ENCODE measurements around the gene HAVCR1.

The HAVCR1 gene

DNA sequence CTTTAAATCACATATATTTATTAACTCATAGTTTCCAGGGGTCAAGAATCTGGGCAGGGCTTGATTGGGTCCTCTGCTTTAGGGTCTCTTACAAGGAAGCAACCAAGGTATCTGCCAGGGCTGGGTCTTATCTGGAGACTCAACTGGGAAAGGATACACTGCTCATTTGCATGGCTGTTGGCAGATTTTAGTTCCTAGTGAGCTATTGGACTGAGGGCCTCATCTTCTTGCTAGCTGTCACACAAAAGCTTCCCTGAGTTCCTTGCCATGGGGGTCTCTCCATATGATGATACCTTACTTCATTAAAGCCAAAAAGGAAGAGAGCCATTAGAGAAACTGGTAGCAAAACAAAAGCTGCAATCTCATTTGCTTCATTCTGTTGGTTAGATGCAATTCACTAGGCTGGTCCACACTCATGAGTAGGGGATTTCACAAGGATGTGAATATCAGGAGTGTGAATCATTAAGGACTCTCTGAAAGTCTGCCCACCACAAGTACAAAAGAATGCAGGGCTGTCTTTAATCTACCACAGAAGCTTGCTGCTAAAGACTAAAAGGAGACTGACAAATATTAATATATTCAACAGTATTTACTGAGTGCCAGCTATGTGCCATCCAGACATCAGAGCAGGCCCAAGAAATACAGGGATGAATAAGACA lies 53.9 kb downstream of the HAVCR1 start:
- Histone ChIP-seq H3K79me2 (ENCODE audit: insufficient read depth, low read length) (no peaks in the 10 kb centered on the region), H2AFZ (ENCODE audit: low read length) (no peak overlapping the region), H3K36me3 (ENCODE audit: insufficient read depth, low read length) (no peaks in the 10 kb centered on the region), H3K9me3 (ENCODE audit: insufficient read depth, low read depth, low read length) (no peaks in the 10 kb centered on the region), H3K4me1 (ENCODE audit: insufficient read depth, low read length, poor library complexity, severe bottlenecking) (no peaks in the 10 kb centered on the region), H3K4me3 (ENCODE audit: low read length, poor library complexity, severe bottlenecking) (no peak overlapping the region), H3K27me3 (ENCODE audit: insufficient read depth, low read length, poor library complexity, severe bottlenecking) (no peaks in the 10 kb centered on the region), H3K9ac (ENCODE audit: low read depth, low read length, poor library complexity, severe bottlenecking) (no peak overlapping the region), H3K4me2 (ENCODE audit: low read depth, low read length, poor library complexity, severe bottlenecking) (no peak overlapping the region), H3K9me2 (replicated peaks; ENCODE audit: low read depth, low read length) (no peaks in the 10 kb centered on the region), H3F3A (ENCODE audit: low read depth) (no peaks in the 10 kb centered on the region), H4K20me1 (ENCODE audit: insufficient read depth, low read length, poor library complexity, severe bottlenecking) (no peaks in the 10 kb centered on the region)
- TF ChIP-seq, protein P1, sequence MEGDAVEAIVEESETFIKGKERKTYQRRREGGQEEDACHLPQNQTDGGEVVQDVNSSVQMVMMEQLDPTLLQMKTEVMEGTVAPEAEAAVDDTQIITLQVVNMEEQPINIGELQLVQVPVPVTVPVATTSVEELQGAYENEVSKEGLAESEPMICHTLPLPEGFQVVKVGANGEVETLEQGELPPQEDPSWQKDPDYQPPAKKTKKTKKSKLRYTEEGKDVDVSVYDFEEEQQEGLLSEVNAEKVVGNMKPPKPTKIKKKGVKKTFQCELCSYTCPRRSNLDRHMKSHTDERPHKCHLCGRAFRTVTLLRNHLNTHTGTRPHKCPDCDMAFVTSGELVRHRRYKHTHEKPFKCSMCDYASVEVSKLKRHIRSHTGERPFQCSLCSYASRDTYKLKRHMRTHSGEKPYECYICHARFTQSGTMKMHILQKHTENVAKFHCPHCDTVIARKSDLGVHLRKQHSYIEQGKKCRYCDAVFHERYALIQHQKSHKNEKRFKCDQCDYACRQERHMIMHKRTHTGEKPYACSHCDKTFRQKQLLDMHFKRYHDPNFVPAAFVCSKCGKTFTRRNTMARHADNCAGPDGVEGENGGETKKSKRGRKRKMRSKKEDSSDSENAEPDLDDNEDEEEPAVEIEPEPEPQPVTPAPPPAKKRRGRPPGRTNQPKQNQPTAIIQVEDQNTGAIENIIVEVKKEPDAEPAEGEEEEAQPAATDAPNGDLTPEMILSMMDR (conservative IDR thresholded peaks at IDR 0.05; ENCODE audit: low read length): no peak
- TF ChIP-seq EZH2phosphoT487 (IDR thresholded peaks at IDR 0.05; ENCODE audit: borderline replicate concordance): no peak

- Histone ChIP-seq H3K36me3 (ENCODE audit: insufficient read depth, low read length) (no peaks in the 10 kb centered on the region), H3K4me2 (ENCODE audit: low read depth, low read length, poor library complexity, severe bottlenecking) (no peak overlapping the region), H3K9me2 (replicated peaks; ENCODE audit: low read depth, low read length) (no peaks in the 10 kb centered on the region), H3K27me3 (ENCODE audit: insufficient read depth, low read length, poor library complexity, severe bottlenecking) (no peaks in the 10 kb centered on the region), H4K20me1 (ENCODE audit: insufficient read depth, low read length, poor library complexity, severe bottlenecking) (no peaks in the 10 kb centered on the region), H2AFZ (ENCODE audit: low read length) (no peak overlapping the region), H3K9me3 (ENCODE audit: insufficient read depth, low read depth, low read length) (no peaks in the 10 kb centered on the region), H3F3A (ENCODE audit: low read depth) (no peaks in the 10 kb centered on the region), H3K9ac (ENCODE audit: low read depth, low read length, poor library complexity, severe bottlenecking) (no peak overlapping the region), H3K4me3 (ENCODE audit: low read length, poor library complexity, severe bottlenecking) (no peak overlapping the region), H3K4me1 (ENCODE audit: insufficient read depth, low read length, poor library complexity, severe bottlenecking) (no peaks in the 10 kb centered on the region), H3K79me2 (ENCODE audit: insufficient read depth, low read length) (no peaks in the 10 kb centered on the region)
- TF ChIP-seq EZH2phosphoT487 (IDR thresholded peaks at IDR 0.05; ENCODE audit: borderline replicate concordance): no peak
- TF ChIP-seq, protein P1 (conservative IDR thresholded peaks at IDR 0.05; ENCODE audit: low read length): no peak
These were observed 67.2 kb downstream of the HAVCR1 start for GRCh38 chr5:156991714-156992113.

GRCh38 chr5:156984064-156984463 lies 74.9 kb downstream of the HAVCR1 start:
- Histone ChIP-seq H3K4me1 (ENCODE audit: insufficient read depth, low read length, poor library complexity, severe bottlenecking) (no peaks in the 10 kb centered on the region), H3K9ac (ENCODE audit: low read depth, low read length, poor library complexity, severe bottlenecking) (no peak overlapping the region), H3K4me3 (ENCODE audit: low read length, poor library complexity, severe bottlenecking) (no peak overlapping the region), H3K9me2 (replicated peaks; ENCODE audit: low read depth, low read length) (no peaks in the 10 kb centered on the region), H3K4me2 (ENCODE audit: low read depth, low read length, poor library complexity, severe bottlenecking) (no peak overlapping the region), H2AFZ (ENCODE audit: low read length) (no peak overlapping the region), H3K79me2 (ENCODE audit: insufficient read depth, low read length) (no peaks in the 10 kb centered on the region), H3K27me3 (ENCODE audit: insufficient read depth, low read length, poor library complexity, severe bottlenecking) (no peaks in the 10 kb centered on the region), H4K20me1 (ENCODE audit: insufficient read depth, low read length, poor library complexity, severe bottlenecking) (no peaks in the 10 kb centered on the region), H3K9me3 (ENCODE audit: insufficient read depth, low read depth, low read length) (no peaks in the 10 kb centered on the region), H3F3A (ENCODE audit: low read depth) (no peaks in the 10 kb centered on the region), H3K36me3 (ENCODE audit: insufficient read depth, low read length) (no peaks in the 10 kb centered on the region)
- TF ChIP-seq, protein P1 (conservative IDR thresholded peaks at IDR 0.05; ENCODE audit: low read length): no peak
- TF ChIP-seq EZH2phosphoT487 (IDR thresholded peaks at IDR 0.05; ENCODE audit: borderline replicate concordance): no peak

Data from Loucy (cell line).